HG03342 (cell line): ENCODE results near the gene POLR2L.

Experiments used
- ATAC-seq: cut with Tn5 transposase; IDR thresholded peaks from one replicate; pipeline ENCODE4 v1.9.1; 2021; ENCODE audit warnings: mild to moderate bottlenecking, moderate library complexity; ENCODE audit not compliant: unreplicated experiment

The POLR2L gene

GRCh38 chr11:813456-814096 lies 28.8 kb downstream of the POLR2L start:
- ATAC-seq: no peak

DNA sequence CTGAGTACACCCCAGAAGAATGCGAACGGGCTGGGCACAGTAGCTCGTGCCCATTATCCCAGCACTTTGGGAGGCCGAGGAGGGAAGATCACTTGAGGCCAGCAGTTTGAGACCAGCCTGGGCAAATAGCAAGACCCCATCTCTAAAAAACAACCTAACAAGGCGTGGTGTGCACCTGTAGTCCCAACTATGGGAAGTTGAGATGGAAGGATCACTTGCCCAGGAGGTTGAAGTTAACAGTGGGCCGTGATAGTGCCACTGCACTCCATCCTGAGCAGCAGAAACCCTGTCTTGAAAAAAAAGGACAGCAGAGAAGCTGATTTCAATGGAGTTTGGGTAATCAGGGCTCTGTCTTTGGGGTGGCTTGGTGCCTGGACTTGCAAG lies 29.3 kb downstream of the POLR2L start:
- ATAC-seq: no peak

GRCh38 chr11:812390-812789 lies 29.9 kb downstream of the POLR2L start:
- ATAC-seq: no peak

- no peak for ATAC-seq
Measured at GRCh38 chr11:811446-812245, 30.7 kb downstream of the POLR2L start.

- ATAC-seq: no peak
Measured at GRCh38 chr11:810040-810567, 32.2 kb downstream of the POLR2L start.

DNA sequence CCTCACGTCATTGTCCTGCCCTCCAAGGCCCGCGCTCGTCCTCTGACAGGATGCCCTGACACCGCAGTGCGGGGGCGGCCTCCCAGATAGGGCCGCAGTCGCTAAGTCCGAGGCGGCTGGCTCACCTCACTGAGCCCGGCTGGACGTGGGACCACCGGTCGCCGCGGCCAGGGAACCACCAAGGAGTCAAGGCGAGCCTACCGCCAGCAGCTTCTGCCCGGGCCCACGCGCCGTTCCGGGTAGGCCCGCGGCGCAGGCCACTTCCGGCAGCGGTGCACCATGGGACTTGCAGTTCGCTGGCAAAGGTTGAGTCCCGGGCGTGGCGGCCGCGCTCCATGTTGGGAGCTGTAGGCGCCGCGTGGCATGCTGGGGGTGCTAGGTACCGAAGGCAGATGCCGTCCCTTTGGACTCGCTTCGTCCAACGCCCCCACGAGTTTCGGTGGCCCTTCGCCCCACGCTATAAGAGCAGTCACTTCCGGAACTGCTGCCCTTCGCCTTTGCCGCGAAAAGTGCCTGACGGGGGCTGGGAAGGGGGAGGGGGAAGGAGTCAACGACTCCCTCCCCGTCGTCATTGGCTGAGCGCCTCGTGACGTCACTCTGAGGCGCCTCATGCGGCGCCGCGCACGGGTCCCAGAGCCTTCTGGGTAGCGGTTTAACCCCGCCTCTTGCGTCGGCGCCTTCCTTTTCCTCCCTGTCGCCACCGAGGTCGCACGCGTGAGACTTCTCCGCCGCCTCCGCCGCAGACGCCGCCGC lies 32.9 kb downstream of the POLR2L start, which contains the start of gene RPLP2:
TSS of gene RPLP2 (plus strand) at position 681 of the 753 bp plus-strand sequence. CDS start 268 bp downstream, outside the sequence.
- ATAC-seq: peak; percentile 70

DNA sequence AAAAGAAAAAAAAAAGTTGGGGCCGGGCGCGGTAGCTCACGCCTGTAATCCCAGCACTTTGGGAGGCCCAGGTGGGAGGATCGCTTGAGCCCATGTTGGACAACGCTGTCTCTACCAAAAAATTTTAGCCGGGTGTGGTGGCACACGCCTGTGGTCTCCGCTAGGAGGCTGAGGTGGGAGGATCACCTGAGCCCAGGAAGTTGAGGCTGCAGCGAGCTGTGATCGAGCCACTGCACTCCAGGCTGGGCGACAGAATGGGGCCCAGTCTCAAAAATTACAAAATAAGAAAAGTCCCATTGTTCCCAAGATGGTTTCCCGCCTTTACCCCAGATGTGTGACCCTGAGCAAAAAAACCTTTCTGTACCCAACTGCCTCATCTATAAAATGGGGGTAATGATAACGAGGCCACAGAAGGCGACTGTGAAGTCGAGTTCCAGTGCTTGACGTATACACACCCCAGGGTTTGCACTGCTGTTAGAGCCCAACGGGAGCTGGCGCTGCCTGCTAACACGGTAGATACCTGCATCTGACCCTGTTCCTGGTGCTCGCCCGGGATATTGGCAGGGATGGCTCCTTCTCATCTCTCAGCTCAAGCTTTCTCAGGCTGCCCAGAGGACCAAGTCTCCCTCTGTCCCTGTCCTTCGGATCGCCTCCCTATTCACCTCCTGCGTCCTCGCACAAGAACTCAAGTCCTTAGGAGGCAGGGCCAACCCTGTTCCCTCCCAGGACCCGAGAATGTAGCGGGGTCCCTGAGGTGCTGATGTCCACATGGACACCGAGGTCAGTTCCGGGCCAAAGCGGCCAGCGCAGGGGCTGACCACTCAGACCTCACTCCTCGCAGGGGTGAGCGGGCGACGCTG lies 33.7 kb downstream of the POLR2L start:
- no peak for ATAC-seq

GRCh38 chr11:804599-804964 lies 37.7 kb downstream of the POLR2L start:
- ATAC-seq: no peak

GRCh38 chr11:803770-804598 lies 38.3 kb downstream of the POLR2L start:
- no peak for ATAC-seq

GRCh38 chr11:803467-803742 lies 38.9 kb downstream of the POLR2L start:
- ATAC-seq: no peak

DNA sequence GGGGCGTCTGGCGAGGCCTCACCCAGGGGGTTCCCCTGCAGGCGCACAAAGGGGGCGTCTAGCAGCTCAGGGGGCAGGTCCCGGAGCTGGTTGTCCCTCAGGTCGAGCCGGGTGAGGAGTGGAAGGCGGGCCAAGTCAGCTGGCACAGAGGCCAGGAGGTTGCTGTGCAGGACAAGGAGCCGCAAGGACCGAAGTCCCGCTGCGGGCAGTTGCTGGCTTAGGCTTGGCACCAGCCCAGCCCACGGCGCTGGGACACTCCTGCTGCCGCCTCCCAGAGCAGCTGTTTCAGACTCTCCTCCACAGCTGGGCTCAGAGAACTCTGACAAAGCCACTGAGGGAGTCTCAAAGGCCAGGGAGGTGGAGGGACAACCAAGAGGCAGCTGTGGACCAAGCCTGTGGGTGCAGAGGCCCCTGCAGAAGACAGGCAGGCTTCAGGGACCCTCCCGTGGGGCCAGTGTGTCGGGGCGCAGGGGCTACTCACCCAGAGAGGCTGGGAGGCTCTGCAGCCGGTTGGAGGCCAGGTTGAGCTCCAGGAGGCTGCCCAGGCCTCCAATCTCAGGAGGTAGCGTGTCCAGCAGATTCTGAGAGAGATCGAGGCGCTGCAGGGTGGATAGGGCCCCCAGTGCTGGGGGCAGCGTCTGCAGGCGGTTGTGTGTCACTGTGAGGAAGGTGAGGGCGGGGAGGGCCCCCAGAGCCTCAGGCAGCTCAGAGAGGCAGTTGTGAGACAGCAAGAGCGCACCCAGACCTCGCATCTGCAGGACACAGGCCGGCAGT lies 39.4 kb downstream of the POLR2L start:
- ATAC-seq: no peak

DNA sequence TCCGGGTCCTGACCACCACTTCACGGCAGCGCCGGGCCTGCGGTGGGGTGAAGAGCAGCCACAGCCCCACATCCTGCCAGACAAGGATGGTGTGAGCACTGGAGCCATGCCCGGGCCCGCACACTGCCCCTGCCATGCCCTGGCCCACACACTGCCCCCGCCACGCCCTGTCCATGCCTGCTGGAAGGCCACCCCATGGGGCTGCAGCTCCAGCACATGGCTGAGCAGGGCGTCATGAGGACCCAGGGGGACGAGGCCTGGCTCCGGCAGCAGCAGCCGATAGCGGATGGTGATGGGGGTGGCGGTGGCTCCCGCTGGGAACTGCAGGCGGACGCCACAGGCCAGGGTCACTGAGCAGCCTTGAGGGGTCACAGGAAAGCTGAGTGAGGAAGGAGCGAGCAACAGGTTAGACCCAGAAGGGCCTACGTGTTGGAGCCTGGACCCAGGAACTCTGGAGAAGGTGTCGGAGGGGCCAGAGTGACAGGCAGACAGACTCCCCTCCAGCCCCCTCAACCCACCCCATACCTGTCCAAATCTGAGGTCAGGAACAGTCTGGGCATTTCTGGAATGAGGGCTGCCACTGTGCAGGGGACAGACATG lies 40.2 kb downstream of the POLR2L start:
- ATAC-seq: no peak

DNA sequence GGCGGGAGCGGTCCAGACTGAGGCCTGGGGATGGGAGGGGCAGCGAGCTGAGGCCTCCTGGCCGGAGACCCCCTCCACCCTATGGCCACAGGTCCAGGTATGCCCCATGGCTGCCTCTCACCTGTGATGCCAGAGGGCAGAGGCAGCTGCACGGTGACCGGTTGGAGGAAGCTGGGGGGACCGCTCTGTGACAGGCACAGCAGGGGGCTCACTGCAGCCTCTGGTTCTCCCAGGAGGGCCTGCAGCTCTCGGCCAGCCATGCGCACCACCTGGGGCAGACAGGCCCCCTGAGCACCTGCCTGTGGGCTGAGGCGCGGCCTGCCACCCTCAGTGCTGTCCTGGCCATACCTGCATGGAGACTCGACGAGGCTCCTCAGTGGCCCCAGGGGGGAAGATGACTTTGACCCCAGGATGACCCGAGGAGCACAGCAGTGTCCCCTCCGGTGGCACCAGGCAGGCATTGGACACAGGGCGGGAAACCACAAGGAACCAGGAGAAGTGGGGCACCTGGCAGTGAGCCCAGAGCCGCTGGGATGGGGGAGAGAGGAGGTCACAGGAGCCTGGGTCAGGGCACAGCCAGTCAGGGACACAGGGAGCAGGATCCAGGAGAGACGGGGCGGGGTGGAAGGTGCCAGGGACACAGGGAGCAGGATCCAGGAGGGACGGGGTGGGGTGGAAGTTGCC lies 41.1 kb downstream of the POLR2L start:
- no peak for ATAC-seq

GRCh38 chr11:800473-800872 lies 41.9 kb downstream of the POLR2L start:
- ATAC-seq: no peak

- no peak for ATAC-seq
Measured at GRCh38 chr11:799641-800316, 42.5 kb downstream of the POLR2L start.

- ATAC-seq: peak; percentile 58
Measured at GRCh38 chr11:798093-798713, 44.1 kb downstream of the POLR2L start, which contains the start of gene SLC25A22. TSS of gene SLC25A22 (minus strand) at chr11:798281. CDS start at chr11:795006, 3,275 bp downstream.
